Esophagus (tissue), 2 donors: ENCODE results near the gene IGFBP1. TPM values are rescaled to one million over a fixed set of nuclear protein-coding genes. Genes with fewer than 3 reads are reported as not detected.
"Not testable (repeated sequence)": the region's sequence is repeated elsewhere in the genome, so short reads cannot be mapped to it uniquely, and the experiment has no call there.

Source experiments
- H3K27ac ChIP-seq, 2 donors: one replicate each; pipeline ENCODE4 v1.5.1; 2013; ENCODE audit warnings: low read depth in 2 of 2, mild to moderate bottlenecking in 2 of 2, inconsistent platforms in 1 of 2, low read length in 1 of 2, moderate library complexity in 1 of 2
- H3K27me3 ChIP-seq, 2 donors: one replicate each; pipeline ENCODE4 v1.6.1; 2013; ENCODE audit warnings: low read length in 2 of 2, control low read depth in 1 of 2, mild to moderate bottlenecking in 1 of 2; ENCODE audit not compliant: insufficient read depth in 2 of 2, control insufficient read depth in 1 of 2
- H3K36me3 ChIP-seq, 2 donors: one replicate each; pipeline ENCODE4 v1.6.1; 2013; ENCODE audit warnings: low read length in 1 of 2; ENCODE audit not compliant: control insufficient read depth in 2 of 2, insufficient read depth in 2 of 2
- H3K4me1 ChIP-seq, 2 donors: one replicate each; pipeline ENCODE4 v1.6.1; 2013; ENCODE audit warnings: low read length in 1 of 2; ENCODE audit not compliant: control insufficient read depth in 2 of 2, insufficient read depth in 2 of 2
- H3K4me3 ChIP-seq, 2 donors: one replicate each; pipeline ENCODE4 v1.5.1; 2013; ENCODE audit warnings: low read length in 2 of 2, mild to moderate bottlenecking in 2 of 2, low read depth in 1 of 2, moderate library complexity in 1 of 2
- H3K9me3 ChIP-seq, 2 donors: one replicate each; pipeline ENCODE4 v1.6.1; 2013; ENCODE audit warnings: mild to moderate bottlenecking in 2 of 2, low read depth in 1 of 2, low read length in 1 of 2, moderate library complexity in 1 of 2; ENCODE audit not compliant: control insufficient read depth in 2 of 2, insufficient read depth in 1 of 2
- WGBS, 2 donors: extraction: QIAGEN DNeasy Blood & Tissue Kit; methylation state at CpG; one replicate each; pipeline ENCODE4 v1.1.7; 2013; 5-methylcytosine and 5-hydroxymethylcytosine counted together
- polyA plus RNA-seq, 2 donors: library from polyadenylated mRNA; stranded (reverse); fragments of 200-250 nt; gene quantifications; one replicate each; pipeline ENCODE4 v1.2.3, GENCODE V29; 2013
- donor health status: healthy with polysubstance abuse.
- donor health status: Bipolar disorder and iron deficiency.

Gene IGFBP1
- polyA plus RNA-seq = not detected

GRCh38 chr7:45888185-45888992 lies at the start of gene IGFBP1:
Gene IGFBP1, plus strand, starts transcription at chr7:45888488. Its CDS starts 165 bp downstream, at chr7:45888653.
- Histone ChIP-seq H3K36me3 (no peaks in the 10 kb centered on the region), H3K4me1 (peaks cover 0 to 7% of the 10 kb centered on the region in 2 donors), H3K27ac (no peak within 1 kb of the TSS), H3K9me3 (no peaks in the 10 kb centered on the region), H3K4me3 (peak within 1 kb of the TSS in 1 of 2 donors; percentile 34), H3K27me3 (peaks cover 0 to 6% of the 10 kb centered on the region in 2 donors)
- WGBS, 2 donors = 4% methylated on average over 67 to 73 of the region's 73 CpGs

- not testable (repeated sequence) for H3K9me3 ChIP-seq, H3K4me1 ChIP-seq, H3K36me3 ChIP-seq, H3K27ac ChIP-seq, H3K4me3 ChIP-seq, H3K27me3 ChIP-seq
- WGBS, 2 donors = 74% methylated on average over 2 of the region's 2 CpGs
Observed at GRCh38 chr7:45838852-45839251, 49.4 kb upstream of the IGFBP1 start.

- not testable (repeated sequence) for H3K4me1 ChIP-seq, H3K27ac ChIP-seq, H3K27me3 ChIP-seq, H3K9me3 ChIP-seq, H3K36me3 ChIP-seq, H3K4me3 ChIP-seq
- 49 to 59% methylated on average over 4 of the region's 4 CpGs for WGBS, 2 donors
Observed at GRCh38 chr7:45841926-45842717, 46.2 kb upstream of the IGFBP1 start.

- H3K4me3 ChIP-seq, H3K27me3 ChIP-seq, H3K36me3 ChIP-seq, H3K4me1 ChIP-seq, H3K9me3 ChIP-seq, H3K27ac ChIP-seq: not testable (repeated sequence)
- 50 to 62% methylated on average over 5 of the region's 5 CpGs for WGBS, 2 donors
Observed at GRCh38 chr7:45846536-45846935, 41.8 kb upstream of the IGFBP1 start.

GRCh38 chr7:45848734-45849133 lies 39.6 kb upstream of the IGFBP1 start:
- 85 to 86% methylated on average over 6 of the region's 6 CpGs for WGBS, 2 donors
- not testable (repeated sequence) for H3K27ac ChIP-seq, H3K4me1 ChIP-seq, H3K36me3 ChIP-seq, H3K27me3 ChIP-seq, H3K9me3 ChIP-seq, H3K4me3 ChIP-seq

- WGBS, 2 donors = 56 to 62% methylated on average over 8 to 10 of the region's 10 CpGs
- H3K4me3 ChIP-seq, H3K27ac ChIP-seq, H3K27me3 ChIP-seq, H3K4me1 ChIP-seq, H3K9me3 ChIP-seq, H3K36me3 ChIP-seq: not testable (repeated sequence)
Observed at GRCh38 chr7:45852984-45853383, 35.3 kb upstream of the IGFBP1 start.

- not testable (repeated sequence) for H3K27me3 ChIP-seq, H3K4me3 ChIP-seq
- WGBS, 2 donors = 73 to 77% methylated on average over 8 of the region's 8 CpGs
Observed at GRCh38 chr7:45853491-45853890, 34.8 kb upstream of the IGFBP1 start.

GRCh38 chr7:45855680-45856079 lies 32.6 kb upstream of the IGFBP1 start:
- WGBS, 2 donors = 17 to 24% methylated on average over 3 of the region's 3 CpGs
- H3K9me3 ChIP-seq, H3K27me3 ChIP-seq: not testable (repeated sequence)

More at GRCh38 chr7:45853491-45853890, 34.8 kb upstream of the IGFBP1 start:
- not testable (repeated sequence) for H3K9me3 ChIP-seq, H3K27ac ChIP-seq, H3K36me3 ChIP-seq, H3K4me1 ChIP-seq

GRCh38 chr7:45856888-45857287 lies 31.4 kb upstream of the IGFBP1 start:
- not testable (repeated sequence) for H3K27ac ChIP-seq, H3K9me3 ChIP-seq, H3K36me3 ChIP-seq, H3K4me3 ChIP-seq, H3K27me3 ChIP-seq, H3K4me1 ChIP-seq
- 91 to 92% methylated on average over 4 of the region's 4 CpGs for whole genome bisulfite sequencing, 2 donors

More at GRCh38 chr7:45855680-45856079, 32.6 kb upstream of the IGFBP1 start:
- not testable (repeated sequence) for H3K4me1 ChIP-seq, H3K27ac ChIP-seq, H3K4me3 ChIP-seq, H3K36me3 ChIP-seq
